ENCODE data around the gene CARTPT.
A peak's percentile ranks its signal among the peaks of the same experiment; 100 is the strongest.

Gene CARTPT

DNA sequence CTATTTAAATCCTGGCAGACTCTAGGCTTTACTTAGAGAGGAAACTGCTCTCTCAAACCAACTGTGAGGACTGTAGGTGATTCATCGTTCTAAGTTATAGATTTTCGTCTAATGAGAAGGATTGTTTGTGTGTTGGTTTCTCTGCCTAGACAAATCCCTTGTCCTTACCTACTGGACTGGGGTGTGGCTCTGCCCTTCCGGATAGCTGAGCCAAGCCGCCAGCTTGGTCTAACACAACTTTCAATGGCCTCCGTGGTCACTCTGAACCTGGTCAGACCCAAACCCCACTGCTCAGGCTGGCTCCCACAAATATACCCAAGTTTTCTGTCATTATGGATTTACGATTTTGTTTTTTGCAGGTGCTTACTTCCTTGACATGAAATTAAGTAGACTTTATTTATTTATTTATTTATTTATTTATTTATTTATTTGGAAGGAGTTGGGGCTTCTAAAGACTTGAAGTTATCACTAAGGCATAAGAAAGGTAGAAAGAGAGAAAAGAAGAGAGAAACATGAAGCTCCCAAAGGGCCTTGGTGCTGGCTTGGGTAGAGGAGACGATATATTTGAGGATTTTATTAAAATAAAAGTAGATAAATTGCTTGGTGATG, 19.0 kb downstream of the CARTPT start:
- DNase-seq (ENCODE audit: low read depth in 3 of 3) = no peak

DNA sequence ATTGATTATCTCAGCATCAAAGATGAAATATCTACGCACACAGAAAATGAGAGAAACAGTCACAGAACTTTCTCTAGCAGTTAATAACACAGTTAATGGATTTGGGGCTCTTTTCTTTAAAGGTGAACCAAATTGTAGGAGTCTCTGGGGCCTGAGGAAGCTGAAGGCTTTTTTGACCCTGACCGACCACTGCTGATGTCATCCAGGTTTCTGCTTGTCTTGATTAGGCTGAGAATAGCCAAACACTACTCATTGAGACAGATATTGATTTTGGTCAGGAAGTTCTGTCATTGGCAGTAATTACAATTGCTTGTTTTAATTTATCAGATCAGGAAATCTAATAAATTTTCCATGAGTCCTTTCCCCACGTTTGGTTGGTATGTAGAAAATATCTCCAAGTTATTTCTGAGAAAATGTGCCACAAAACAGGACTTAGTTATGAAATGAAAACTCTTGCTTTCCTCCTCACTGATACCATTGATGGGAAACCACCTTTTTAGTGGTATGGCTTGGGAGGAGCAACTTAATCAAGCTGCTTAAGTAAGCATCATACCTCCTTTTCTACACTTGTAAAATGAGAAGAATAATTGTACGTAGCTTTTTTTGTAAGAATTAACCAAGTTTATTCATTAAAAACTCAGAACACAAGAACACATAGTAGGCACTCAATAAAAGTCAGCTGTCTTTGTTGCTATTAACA, 19.7 kb downstream of the CARTPT start:
- DNase-seq (ENCODE audit: low read depth in 3 of 3) = no peak

DNA sequence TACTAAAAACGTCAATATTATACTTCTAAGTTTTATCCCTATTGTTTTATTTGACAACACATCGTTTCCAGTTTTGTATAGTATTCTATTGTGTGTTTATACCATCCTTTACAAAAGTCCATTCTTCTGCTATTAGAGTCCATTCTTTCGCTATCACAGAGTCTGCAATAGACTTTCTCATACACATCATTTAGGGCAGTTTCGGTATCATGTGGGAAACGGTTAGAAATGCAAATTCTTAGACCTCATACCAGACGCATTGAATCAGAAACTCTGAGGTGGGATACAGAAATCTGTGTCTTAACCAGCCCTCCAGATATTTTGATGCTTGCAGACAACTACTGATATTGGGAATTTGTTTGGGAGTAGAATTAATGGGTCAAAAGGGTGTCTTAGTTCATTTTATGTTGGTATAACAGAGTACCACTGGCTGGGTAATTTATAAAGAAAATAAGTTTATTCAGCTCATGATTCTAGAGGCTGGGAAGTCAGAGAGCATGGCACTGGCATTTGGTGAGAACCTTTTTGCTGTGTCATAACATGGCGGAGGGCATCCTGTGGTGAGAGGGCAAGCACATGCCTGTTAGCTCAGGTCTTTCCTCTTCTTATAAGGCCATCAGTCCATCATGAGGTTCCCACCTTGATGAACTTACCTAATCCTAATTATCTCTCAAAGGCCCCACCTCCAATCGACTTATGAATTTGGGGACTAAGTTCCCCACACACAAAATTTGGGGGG, 21.1 kb downstream of the CARTPT start:
- no peak for DNase-seq (ENCODE audit: low read depth in 3 of 3)

DNA sequence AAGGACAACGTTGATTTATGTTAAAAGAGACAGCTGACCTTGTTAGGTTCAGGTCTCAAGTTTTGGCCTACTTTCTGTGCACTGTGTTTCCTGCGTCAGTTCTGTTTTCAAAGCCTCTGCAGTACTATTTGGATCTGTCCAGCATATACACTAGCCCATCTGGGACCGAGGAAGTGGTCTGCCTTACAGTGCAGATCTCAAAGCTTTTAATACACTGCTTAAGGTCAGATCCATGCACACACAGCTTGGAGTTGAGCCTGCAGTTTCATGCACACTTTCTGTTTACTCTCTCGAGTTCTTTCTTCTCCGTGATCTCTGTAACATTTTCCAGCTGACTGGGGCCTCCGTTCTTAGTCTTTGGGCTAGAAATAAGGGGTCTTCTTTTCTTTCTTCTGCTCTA, 24.1 kb downstream of the CARTPT start:
- no peak for DNase-seq (ENCODE audit: low read depth in 3 of 3)

DNA sequence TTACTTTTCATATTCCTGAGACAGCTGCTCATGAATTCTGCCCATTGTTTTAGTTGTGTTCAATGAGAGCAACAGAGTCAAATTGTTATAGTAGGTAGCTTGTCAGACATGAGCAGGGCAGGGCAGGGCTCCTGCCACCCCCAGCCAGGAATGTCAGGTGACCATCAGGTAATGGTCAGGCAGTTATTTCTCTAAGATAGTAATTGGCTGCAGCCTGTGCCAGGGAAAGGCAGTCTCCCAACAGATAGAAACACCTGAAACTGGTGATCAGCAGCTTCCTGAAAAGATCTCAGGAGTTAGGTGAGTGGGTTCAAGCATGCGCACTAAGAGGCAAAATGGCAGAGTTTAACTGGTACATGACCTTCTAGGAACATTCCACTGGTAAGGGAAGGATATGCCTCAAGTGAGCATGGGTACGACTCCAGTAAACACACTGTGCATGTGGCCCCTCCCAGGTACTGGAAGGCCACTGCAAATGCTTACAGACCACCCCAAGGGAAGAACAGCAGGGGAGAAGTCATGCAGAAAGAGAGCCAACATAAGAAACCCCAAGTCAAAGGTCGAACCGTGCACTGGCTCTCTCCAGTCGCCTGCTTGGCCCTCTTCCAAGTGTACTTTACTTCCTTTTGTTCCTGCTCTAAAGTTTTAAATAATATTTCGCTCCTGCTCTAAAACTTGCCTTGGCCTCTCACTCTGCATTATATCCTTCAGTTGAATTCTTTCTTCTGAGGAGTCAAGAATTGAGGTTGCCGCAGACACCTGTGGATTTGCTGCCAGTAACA, 25.1 kb downstream of the CARTPT start:
- DNase-seq (ENCODE audit: low read depth in 3 of 3) = no peak

DNA sequence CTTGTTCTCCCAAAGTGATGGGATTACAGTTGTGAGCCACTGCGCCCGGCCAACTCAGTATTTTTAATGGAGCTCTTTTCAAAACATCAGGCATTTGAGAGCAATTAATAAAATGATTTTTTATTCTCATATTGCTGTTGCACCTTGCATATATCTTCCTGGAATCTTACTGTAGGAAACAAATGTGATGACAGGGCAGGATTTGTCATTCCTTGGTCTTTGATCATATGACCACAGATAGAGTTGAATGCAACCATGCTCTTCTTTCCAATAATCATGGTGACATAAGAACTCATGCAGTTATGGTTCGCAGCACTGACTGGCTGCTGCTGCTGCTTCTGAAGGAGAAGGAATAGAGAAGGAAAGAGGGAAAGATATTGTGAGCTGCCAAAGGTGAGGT, 28.1 kb downstream of the CARTPT start:
- DNase-seq (ENCODE audit: low read depth in 3 of 3) = no peak

DNA sequence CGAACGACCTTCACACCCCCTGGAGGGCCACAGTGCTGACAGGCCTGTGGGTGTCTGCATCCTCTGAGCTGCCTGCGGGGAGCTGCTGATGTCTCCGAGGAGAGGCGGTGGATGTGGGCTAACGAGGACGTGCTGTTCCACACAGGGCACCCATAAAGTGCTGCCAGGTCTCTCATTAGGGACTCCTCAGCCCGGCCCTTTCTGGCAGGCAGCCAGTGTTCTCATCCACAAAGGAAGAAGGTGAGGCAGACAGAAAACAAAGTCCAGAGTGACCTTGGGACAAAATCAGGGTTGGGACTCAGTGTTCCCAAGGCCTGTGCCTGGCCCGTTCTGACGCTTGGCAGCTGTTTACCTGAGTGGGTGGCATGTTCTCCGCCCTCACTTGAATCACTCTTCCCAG, 29.3 kb downstream of the CARTPT start:
- no peak for DNase-seq (ENCODE audit: low read depth in 3 of 3)

DNA sequence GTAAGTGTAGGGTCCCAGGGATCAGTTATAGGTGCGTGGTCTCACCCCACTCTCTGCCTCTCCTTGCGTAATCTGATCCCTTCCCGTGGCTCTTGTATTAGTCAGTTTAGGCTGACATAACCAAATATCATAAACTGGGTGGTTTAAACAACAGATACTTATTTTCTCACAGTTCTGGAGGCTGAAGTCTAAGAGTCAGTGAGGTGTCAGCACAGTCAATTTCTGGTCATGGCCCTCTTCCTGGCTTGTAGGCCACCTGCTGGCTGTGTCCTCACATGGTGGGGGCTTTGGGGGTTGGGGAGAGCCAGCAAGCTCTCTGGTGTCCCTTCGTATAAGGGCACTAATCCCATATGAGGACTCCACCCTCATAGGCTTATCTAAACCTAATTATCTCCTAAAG, 32.3 kb downstream of the CARTPT start:
- no peak for DNase-seq (ENCODE audit: low read depth in 3 of 3)

DNA sequence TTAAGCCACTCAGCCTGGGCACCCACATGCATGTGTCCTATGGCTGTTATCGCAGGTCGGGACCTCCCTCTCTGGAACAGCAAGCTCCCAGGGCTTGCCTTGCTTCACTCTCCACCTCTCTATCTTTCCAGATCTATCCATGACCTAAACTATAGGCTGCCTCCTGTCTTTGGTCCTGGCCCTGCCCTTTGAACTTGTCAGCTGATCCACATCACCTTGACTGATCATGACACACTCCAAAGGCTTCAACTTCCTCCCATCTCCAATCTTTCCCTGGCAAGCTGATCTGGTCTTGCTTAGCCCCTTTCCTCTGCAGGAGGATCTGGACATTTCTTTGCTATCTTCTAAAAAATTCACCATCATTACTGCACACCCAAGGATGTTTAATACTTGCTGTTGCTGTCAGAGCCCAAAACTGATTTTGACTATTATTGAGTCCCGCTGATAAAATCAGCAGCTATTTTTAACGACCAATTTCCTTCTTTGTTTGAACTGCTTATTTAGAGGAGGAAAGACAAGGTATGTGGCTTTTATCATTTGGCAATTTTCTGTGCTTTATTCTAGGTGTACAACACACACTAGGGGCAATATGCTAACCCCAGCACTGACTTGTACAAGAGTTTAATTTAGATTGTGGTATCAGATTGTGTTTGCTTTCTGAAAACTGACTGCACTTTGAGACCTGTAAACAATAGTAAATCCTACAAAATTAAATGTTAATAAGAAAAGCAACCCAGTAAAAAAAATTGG, 33.5 kb downstream of the CARTPT start:
- DNase-seq (ENCODE audit: low read depth in 3 of 3) = no peak

DNA sequence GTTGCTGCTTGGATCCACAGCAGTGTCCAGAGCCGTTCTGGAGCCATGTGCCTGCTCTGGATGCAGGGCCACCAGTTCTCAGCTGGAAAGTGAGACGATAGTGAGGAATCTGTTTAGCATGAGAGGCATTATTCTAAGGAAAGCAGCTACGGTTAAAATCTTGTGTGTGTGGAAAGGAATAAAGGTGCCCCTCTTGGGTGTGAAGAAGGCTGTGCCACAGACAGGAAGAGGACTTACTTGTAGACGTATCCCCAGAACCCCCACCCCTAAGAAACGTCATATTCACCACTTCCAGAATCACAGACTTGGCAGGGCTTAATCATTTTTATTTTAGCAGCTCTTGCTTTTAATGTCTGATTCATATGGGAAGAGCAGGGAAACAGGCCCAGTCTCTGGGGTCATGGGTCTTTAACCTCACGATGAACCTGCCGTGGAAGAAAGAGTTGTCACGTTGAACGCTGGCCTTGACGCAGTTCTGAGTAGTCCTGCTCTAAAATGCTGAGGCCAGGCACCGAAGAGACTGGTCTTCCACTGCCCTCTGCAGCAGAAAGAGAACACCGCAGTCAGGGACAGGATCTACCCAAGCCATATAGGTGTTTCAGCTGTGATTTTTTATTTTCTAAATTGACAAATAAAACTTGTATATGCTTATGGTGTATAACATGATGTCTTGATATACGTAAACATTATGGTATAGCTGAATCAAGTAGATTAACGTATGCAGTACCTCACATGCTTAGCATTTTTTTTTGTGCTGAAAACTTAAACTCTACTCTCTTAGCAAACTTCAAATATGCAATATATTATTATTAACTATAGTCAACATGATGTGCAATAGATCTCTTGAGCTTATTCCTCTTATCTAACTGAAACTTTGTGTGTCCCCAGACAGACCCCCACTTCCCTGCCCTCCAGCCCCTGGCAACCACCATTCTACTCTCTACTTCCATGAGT, 38.8 kb downstream of the CARTPT start:
- peak in 2 of 3 donors; percentile 7 to 37 for DNase-seq (ENCODE audit: low read depth in 3 of 3)

DNA sequence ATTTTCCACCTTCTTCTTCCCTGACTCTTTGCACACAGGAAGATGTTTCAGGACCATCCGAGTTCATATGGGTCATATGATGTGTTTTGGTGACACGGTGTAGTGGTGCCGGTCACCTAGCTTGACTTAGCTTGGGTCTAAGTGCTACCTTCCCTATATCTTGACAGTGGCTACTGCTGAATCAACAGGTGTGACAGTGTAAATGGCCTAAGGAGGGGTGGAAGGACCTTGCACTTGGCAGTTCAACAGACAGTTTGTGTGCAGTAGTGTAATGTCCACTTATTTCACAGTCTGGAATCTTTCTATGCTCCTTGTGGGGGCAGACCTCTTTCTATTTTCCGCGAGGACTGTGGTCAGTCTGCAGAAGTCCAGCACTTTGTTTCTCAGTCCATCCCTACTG, 43.8 kb downstream of the CARTPT start:
- no peak for DNase-seq (ENCODE audit: low read depth in 3 of 3)

DNA sequence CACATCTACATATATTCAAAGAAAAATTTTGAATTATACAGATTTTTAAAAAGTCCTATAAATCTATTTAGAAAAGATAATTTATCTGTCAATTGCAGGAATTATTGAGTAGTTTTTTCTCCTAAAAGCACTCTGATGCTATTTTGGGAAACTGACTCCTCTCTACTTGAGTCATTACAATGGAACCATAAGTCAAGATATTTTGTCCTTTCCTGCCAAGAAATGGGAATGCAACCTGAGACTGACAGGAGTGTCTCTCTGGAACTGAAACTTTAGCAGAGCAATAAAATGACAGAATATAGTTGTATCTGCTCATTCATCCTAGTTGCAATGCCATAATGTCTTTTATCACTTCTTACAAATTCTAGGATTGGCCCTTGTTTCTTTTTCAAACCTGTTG, 48.6 kb downstream of the CARTPT start:
- no peak for DNase-seq (ENCODE audit: low read depth in 3 of 3)

DNA sequence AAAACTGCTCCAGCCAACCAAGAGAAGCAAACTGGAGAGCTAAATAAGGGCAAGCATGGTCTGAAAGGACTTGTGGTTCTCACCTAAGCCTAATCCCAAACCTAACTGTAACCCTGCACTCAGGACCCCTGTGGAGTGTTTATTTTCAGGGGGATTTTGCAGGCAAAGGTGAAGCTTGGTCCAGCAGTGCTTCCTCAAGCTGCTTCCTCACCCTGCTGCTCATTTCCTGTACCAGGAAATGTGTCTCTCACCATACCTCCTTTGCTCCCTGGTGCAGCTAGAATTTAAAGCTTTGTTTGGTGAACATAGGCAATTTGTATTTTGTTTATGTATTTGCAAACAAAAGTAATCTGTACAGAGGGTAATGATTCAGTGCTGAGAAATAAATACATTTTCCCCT, 50.2 kb downstream of the CARTPT start:
- DNase-seq (ENCODE audit: low read depth in 3 of 3) = no peak

DNA sequence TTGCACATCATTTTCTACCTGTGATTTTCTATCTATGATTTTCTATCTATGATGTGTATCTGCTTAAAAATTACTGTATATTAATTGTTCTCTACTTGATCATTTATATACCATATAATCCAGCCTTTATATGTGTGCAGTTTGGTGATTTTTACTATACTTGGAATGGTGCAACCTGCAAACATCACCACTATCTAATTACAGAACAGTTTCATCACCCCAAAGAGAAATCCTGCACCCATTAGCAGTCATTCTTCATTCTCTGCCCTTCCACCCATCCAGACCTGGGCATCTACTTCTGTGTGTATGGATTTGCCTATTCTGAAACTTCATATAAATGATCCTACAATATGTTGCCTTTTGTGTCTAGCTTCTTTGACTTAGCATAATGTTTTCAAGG, 51.3 kb downstream of the CARTPT start:
- no peak for DNase-seq (ENCODE audit: low read depth in 3 of 3)

Measured in stimulated activated CD4-positive, alpha-beta T cell treated with anti-CD3 and anti-CD28 coated beads, TNF-alpha, amount 100 ng/mL, for 48 hours (primary cell).